ENCODE results near the gene PSMB11. TPM values are rescaled to one million over a fixed set of nuclear protein-coding genes. Genes with fewer than 3 reads are reported as not detected.

PSMB11 gene
- total and polyA plus RNA-seq, 8 donors: 0.05 TPM; not detected in 7

GRCh38 chr14:23047034-23047634 lies 5.1 kb downstream of the PSMB11 start:
- Histone ChIP-seq H3K27ac (no peak overlapping the region), H3K36me3 (no peaks in the 10 kb centered on the region), H3K27me3 (no peaks in the 10 kb centered on the region), H3K9me3 (no peaks in the 10 kb centered on the region), H3K4me3 (no peak overlapping the region), H3K4me1 (no peaks in the 10 kb centered on the region)
- TF ChIP-seq, protein P1, sequence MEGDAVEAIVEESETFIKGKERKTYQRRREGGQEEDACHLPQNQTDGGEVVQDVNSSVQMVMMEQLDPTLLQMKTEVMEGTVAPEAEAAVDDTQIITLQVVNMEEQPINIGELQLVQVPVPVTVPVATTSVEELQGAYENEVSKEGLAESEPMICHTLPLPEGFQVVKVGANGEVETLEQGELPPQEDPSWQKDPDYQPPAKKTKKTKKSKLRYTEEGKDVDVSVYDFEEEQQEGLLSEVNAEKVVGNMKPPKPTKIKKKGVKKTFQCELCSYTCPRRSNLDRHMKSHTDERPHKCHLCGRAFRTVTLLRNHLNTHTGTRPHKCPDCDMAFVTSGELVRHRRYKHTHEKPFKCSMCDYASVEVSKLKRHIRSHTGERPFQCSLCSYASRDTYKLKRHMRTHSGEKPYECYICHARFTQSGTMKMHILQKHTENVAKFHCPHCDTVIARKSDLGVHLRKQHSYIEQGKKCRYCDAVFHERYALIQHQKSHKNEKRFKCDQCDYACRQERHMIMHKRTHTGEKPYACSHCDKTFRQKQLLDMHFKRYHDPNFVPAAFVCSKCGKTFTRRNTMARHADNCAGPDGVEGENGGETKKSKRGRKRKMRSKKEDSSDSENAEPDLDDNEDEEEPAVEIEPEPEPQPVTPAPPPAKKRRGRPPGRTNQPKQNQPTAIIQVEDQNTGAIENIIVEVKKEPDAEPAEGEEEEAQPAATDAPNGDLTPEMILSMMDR (IDR thresholded peaks at IDR 0.05): no peak
- FAIRE-seq: no peak
- WGBS, 2 donors: 74 to 79% methylated on average over 6 of the region's 6 CpGs
- no peak for ATAC-seq
- intact Hi-C loops (cut with DNase I): loop anchor here in 1 of 3 donors (5.0 kb wide), 1 partner anchor 50 kb away; no protein-coding TSS in a partner anchor
- DNase-seq: no peak

DNA sequence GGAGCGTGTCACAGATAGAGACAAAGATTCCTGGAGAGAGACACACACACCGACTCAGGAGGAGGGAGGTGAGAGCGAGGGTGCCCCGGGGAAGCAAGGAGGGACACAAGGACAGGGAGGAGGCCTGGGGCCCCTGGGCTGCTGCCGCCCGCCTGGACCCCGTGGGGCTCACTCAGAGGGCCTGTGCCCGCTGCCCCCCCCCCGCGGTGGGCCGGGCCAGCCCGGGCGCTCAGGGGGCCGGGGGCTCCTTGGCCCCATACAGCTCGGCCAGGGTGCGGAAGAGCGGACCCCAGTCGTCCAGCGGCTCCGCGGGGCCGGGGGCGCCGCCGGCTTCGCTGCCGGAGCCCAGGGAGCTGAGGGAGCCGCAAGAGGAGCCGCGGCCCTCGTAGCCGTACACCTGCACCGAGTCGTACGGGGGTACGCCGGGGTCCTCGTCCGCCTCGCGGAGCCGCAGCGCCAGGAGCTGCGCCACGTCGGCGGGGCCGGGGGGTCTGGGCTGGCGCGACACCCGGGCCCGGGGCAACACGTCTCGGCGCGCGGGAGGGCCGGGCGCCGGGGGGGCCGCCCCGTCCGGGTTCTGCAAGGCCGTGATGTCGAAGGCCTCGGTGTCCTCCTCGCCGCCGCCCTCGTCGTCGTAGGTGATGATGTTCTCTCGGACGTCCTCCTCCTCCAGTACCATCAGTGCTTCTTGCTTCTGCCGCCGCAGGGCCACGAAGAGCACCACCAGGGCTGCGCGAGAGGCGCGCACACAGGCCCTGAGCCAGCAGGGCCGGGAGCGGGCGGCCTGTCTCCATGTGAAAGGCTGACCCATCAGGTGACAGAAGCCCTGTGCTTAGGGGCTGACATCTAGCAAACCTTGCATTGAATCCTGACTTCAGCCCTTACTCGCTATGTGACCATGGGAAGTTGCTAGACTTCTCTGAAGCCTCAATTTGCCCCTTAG lies 6.0 kb downstream of the PSMB11 start:
- FAIRE-seq (no peak), ATAC-seq (no peak), DNase-seq (no peak)
- Histone ChIP-seq H3K27me3 (no peaks in the 10 kb centered on the region), H3K4me1 (no peaks in the 10 kb centered on the region), H3K4me3 (no peak overlapping the region), H3K36me3 (no peaks in the 10 kb centered on the region), H3K9me3 (no peaks in the 10 kb centered on the region), H3K27ac (no peak overlapping the region)
- intact Hi-C loops (cut with DNase I): loop anchor here in 1 of 3 donors (5.0 kb wide), 1 partner anchor 51 kb away; no protein-coding TSS in a partner anchor
- 70 to 75% methylated on average over 60 to 85 of the region's 85 CpGs for WGBS, 2 donors
- TF ChIP-seq, protein P1 (IDR thresholded peaks at IDR 0.05): no peak

- DNase-seq: no peak
- intact Hi-C loops (cut with DNase I): loop anchor here in 1 of 3 donors (5.0 kb wide), 1 partner anchor 52 kb away; no protein-coding TSS in a partner anchor
- no peak for FAIRE-seq
- Histone ChIP-seq H3K27me3 (no peaks in the 10 kb centered on the region), H3K4me3 (no peak overlapping the region), H3K36me3 (no peaks in the 10 kb centered on the region), H3K4me1 (no peaks in the 10 kb centered on the region), H3K27ac (no peak overlapping the region), H3K9me3 (no peaks in the 10 kb centered on the region)
- TF ChIP-seq, protein P1 (IDR thresholded peaks at IDR 0.05): no peak
- WGBS, 2 donors: 96% methylated on average over 5 to 9 of the region's 9 CpGs
- no peak for ATAC-seq
Observed at GRCh38 chr14:23049011-23049410, 7.0 kb downstream of the PSMB11 start.

DNA sequence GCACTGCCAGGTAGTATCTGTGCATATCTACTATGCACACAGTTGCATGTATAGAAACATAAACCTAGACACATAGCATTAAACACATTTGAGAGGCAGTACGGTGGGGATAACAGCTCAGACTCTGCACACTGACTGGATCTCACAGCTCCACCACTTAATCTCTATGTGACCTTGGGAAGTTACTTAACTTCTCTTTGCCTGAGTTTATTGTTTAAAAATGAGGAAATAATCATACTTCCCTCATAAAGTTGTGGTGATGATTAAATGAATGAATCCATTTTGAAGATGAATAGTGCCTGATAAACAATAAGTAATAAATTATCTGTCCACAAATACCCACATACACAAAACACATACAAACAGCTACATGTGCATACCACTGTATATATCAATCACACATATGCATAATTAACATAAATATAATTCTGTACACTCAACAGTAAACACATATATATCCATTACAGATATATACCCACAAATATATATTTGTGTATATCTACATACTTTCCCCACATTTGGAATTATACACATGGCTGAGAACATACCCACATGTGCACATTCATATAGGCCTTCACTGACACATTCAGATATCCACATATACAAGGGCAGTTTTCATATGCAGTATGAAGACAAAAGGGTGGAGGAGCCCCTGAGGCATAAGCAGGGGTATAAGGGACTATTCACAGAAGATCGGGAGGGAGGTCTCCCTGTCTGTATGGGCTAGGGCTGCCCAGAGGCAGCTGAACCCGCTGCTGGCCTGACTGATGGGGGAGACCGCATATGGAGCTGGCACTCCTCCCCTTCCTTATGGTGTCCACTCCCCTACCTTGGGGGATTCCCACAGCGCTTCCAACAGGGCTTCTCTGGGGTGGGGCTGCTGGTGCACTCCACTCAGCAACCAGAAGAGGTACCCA lies 9.4 kb downstream of the PSMB11 start:
- Histone ChIP-seq H3K9me3 (no peaks in the 10 kb centered on the region), H3K36me3 (no peaks in the 10 kb centered on the region), H3K4me1 (peaks cover 0 to under 1% (median 0%) of the 10 kb centered on the region in 3 donors), H3K27me3 (no peaks in the 10 kb centered on the region), H3K27ac (no peak overlapping the region), H3K4me3 (no peak overlapping the region)
- DNase-seq (no peak), ATAC-seq (no peak), FAIRE-seq (no peak)
- intact Hi-C loops (cut with DNase I): loop anchor here in 1 of 3 donors (10.0 kb wide), 1 partner anchor 57 kb away; no protein-coding TSS in a partner anchor
- TF ChIP-seq, protein P1 (IDR thresholded peaks at IDR 0.05): no peak
- 71 to 75% methylated on average over 4 to 5 of the region's 5 CpGs for WGBS, 2 donors
